ENCODE measurements around the gene SFXN5.

DNA sequence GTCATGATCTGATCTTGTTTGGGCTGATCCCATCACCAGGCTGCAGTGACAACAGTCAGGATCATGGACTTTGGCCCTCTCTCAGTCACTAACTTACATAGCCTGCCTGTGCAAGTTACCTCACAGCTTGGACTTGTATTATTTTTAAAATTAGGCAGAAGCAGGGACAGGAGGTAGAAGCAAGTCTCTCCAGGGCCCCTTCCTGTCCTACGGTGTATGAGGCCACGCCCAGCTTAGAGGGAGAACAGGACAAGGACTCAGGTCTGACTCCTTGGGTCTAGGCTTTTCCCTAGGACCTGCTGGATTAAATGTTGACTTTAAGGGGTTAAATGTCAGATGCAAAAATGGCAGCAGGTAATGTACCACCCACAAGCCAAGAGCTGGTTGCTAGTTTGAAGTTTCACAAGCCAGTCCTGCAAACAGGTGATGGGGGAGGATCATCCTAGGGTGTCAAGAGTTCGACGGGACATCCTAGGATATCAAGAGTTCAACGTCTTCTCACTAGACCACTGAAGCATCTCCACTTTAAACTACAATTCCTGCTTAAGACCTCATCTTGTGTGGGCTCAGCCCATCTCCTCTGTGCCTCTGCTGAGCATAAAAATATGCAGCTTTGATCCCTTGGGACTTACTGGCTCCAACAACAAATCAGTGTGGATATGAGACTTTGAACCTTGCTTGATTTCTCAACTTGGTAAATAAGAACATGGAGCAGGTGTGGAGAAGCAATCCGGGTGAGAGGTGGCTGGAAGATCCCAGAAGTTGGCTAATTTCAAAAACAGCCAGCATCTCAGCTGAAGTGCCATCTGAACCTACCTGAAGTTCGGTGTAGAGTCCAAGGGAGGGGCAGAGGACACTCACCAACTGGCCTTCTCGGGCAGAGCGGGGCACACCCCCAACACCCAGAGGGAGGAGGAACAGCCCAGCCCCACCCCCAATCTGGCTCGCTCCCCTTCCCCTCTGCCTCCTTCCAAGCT is 39.5 kb downstream of the SFXN5 start:
- TF ChIP-seq, protein P1, sequence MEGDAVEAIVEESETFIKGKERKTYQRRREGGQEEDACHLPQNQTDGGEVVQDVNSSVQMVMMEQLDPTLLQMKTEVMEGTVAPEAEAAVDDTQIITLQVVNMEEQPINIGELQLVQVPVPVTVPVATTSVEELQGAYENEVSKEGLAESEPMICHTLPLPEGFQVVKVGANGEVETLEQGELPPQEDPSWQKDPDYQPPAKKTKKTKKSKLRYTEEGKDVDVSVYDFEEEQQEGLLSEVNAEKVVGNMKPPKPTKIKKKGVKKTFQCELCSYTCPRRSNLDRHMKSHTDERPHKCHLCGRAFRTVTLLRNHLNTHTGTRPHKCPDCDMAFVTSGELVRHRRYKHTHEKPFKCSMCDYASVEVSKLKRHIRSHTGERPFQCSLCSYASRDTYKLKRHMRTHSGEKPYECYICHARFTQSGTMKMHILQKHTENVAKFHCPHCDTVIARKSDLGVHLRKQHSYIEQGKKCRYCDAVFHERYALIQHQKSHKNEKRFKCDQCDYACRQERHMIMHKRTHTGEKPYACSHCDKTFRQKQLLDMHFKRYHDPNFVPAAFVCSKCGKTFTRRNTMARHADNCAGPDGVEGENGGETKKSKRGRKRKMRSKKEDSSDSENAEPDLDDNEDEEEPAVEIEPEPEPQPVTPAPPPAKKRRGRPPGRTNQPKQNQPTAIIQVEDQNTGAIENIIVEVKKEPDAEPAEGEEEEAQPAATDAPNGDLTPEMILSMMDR (IDR thresholded peaks at IDR 0.05), result no peak
- no peak for TF ChIP-seq POLR2A (IDR thresholded peaks at IDR 0.05)
- no peak for TF ChIP-seq POLR2AphosphoS5 (IDR thresholded peaks at IDR 0.05; ENCODE audit: insufficient read depth in 1 of 2, low read depth in 1 of 2)

All from vagina (tissue), 2 donors.